HepG2 (cell line): ENCODE data around the gene ZFP36L2. TPM values are rescaled to one million over a fixed set of nuclear protein-coding genes. Genes with fewer than 3 reads are reported as not detected.

Experiments used
- ELF1 ChIP-seq: sonication (generic); formaldehyde crosslinking; IDR thresholded peaks from 2 replicates; pipeline ENCODE4 v1.4.0; 2020; ENCODE audit warnings: missing genetic modification reagents
- MED1 ChIP-seq: sonication (generic); formaldehyde crosslinking; IDR thresholded peaks from 2 replicates; pipeline ENCODE4 v1.4.0; 2020; ENCODE audit warnings: missing genetic modification reagents
- polyA plus RNA-seq, 8 experiments: library from polyadenylated mRNA; depleted of rRNA in 3 of 8; stranded (reverse) in 7 of 8; unstranded in 1 of 8; fragments of >200 nt; fragmentation: Illumina TruSeq in 4 of 8; extraction: Trizol in 4 of 8; gene quantifications; 2 replicates each; pipeline versions ENCODE4 v1.2.1 to v1.2.3, GENCODE V29; 2011 to 2016; ENCODE audit warnings: low read depth in 4 of 8, missing spikeins in 1 of 8, mixed read lengths in 1 of 8; ENCODE audit not compliant: insufficient read depth in 1 of 8
- total RNA-seq, 5 experiments: library from RNA; depleted of rRNA; stranded (reverse); fragments of >200 nt; fragmentation: Illumina TruSeq; extraction: Trizol; gene quantifications; 2 replicates each; pipeline ENCODE4 v1.2.3, GENCODE V29; 2016; ENCODE audit warnings: low read depth in 1 of 5
- TF ChIP-seq, protein P1 (sequence below): sonication (generic); formaldehyde crosslinking; IDR thresholded peaks from 2 replicates; pipeline ENCODE4 v1.4.0; 2020; ENCODE audit warnings: mild to moderate bottlenecking, low read depth, missing genetic modification reagents
- TF ChIP-seq, protein P2 (sequence below): sonication (generic); formaldehyde crosslinking; IDR thresholded peaks from 2 replicates; pipeline ENCODE4 v1.4.0; 2020; ENCODE audit warnings: mild to moderate bottlenecking, missing genetic modification reagents
- TF ChIP-seq, protein P3 (sequence below): sonication (generic); formaldehyde crosslinking; IDR thresholded peaks from 2 replicates; pipeline ENCODE4 v1.5.0; 2020; ENCODE audit warnings: mild to moderate bottlenecking, missing genetic modification reagents, borderline replicate concordance
- TF ChIP-seq, protein P4 (sequence below): sonication (generic); formaldehyde crosslinking; IDR thresholded peaks from 2 replicates; pipeline ENCODE4 v1.8.1; 2022; ENCODE audit warnings: low read depth, mild to moderate bottlenecking, missing genetic modification reagents
- TF ChIP-seq, protein P5 (sequence below): IDR thresholded peaks from 2 replicates; pipeline ENCODE4 v1.4.0; 2020; ENCODE audit warnings: mild to moderate bottlenecking, missing genetic modification reagents

The ZFP36L2 gene
- total and polyA plus RNA-seq, 2 of the 13 experiments (the other 11 are each of a cell fraction or from before 2014, with no cell fraction given) = 11.2 to 21.8 TPM

DNA sequence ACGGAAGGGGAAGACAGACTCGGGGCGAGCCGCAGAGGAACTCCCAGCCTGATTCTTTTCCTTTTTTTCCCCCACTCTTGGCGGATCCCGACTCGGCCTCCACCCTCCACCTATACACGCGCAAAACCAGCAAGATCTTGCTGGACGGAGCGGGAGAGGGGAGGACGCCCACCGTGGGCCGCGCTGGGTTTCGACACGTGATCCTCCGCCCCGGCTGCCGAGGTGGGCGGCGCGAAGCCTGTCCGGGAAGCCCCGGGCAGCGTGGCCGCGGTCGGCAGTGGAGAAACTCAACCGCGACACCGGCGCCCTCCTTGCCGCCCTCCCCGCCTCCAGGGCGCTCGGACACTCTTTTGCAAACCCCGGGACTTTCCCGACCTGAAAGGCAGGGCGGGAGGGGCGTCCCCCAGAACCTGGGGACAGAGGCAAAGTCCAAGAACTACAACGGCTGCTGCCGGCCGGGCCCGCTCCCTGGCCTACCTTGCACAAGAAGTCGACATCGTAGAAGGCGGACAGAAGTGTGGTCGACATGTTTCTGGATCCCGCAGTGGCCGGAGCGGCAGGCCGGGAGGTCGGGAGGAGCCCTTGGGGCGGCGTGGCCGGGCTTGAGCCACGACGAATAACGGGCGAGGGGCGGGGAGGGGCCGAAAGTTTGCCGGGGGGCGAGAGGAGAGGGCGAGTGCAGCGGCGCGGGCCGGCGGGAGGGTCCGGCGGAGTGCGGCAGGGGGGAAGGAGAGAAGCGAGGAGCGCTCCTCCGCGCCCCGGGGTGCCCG is 433 bp downstream of the ZFP36L2 start (continued):
- TF ChIP-seq, protein P1, sequence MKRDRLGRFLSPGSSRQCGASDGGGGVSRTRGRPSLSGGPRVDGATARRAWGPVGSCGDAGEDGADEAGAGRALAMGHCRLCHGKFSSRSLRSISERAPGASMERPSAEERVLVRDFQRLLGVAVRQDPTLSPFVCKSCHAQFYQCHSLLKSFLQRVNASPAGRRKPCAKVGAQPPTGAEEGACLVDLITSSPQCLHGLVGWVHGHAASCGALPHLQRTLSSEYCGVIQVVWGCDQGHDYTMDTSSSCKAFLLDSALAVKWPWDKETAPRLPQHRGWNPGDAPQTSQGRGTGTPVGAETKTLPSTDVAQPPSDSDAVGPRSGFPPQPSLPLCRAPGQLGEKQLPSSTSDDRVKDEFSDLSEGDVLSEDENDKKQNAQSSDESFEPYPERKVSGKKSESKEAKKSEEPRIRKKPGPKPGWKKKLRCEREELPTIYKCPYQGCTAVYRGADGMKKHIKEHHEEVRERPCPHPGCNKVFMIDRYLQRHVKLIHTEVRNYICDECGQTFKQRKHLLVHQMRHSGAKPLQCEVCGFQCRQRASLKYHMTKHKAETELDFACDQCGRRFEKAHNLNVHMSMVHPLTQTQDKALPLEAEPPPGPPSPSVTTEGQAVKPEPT = peak; percentile 70; the same call in 1 of the 2 replicates
- TF ChIP-seq, protein P2, sequence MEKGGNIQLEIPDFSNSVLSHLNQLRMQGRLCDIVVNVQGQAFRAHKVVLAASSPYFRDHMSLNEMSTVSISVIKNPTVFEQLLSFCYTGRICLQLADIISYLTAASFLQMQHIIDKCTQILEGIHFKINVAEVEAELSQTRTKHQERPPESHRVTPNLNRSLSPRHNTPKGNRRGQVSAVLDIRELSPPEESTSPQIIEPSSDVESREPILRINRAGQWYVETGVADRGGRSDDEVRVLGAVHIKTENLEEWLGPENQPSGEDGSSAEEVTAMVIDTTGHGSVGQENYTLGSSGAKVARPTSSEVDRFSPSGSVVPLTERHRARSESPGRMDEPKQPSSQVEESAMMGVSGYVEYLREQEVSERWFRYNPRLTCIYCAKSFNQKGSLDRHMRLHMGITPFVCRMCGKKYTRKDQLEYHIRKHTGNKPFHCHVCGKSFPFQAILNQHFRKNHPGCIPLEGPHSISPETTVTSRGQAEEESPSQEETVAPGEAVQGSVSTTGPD (CRISPR knock-in tag) = no peak
- TF ChIP-seq ELF1 (CRISPR knock-in tag) = no peak; the same call in 1 of the 2 replicates
- TF ChIP-seq MED1 (CRISPR knock-in tag) = peak; percentile 12
- TF ChIP-seq, protein P3, sequence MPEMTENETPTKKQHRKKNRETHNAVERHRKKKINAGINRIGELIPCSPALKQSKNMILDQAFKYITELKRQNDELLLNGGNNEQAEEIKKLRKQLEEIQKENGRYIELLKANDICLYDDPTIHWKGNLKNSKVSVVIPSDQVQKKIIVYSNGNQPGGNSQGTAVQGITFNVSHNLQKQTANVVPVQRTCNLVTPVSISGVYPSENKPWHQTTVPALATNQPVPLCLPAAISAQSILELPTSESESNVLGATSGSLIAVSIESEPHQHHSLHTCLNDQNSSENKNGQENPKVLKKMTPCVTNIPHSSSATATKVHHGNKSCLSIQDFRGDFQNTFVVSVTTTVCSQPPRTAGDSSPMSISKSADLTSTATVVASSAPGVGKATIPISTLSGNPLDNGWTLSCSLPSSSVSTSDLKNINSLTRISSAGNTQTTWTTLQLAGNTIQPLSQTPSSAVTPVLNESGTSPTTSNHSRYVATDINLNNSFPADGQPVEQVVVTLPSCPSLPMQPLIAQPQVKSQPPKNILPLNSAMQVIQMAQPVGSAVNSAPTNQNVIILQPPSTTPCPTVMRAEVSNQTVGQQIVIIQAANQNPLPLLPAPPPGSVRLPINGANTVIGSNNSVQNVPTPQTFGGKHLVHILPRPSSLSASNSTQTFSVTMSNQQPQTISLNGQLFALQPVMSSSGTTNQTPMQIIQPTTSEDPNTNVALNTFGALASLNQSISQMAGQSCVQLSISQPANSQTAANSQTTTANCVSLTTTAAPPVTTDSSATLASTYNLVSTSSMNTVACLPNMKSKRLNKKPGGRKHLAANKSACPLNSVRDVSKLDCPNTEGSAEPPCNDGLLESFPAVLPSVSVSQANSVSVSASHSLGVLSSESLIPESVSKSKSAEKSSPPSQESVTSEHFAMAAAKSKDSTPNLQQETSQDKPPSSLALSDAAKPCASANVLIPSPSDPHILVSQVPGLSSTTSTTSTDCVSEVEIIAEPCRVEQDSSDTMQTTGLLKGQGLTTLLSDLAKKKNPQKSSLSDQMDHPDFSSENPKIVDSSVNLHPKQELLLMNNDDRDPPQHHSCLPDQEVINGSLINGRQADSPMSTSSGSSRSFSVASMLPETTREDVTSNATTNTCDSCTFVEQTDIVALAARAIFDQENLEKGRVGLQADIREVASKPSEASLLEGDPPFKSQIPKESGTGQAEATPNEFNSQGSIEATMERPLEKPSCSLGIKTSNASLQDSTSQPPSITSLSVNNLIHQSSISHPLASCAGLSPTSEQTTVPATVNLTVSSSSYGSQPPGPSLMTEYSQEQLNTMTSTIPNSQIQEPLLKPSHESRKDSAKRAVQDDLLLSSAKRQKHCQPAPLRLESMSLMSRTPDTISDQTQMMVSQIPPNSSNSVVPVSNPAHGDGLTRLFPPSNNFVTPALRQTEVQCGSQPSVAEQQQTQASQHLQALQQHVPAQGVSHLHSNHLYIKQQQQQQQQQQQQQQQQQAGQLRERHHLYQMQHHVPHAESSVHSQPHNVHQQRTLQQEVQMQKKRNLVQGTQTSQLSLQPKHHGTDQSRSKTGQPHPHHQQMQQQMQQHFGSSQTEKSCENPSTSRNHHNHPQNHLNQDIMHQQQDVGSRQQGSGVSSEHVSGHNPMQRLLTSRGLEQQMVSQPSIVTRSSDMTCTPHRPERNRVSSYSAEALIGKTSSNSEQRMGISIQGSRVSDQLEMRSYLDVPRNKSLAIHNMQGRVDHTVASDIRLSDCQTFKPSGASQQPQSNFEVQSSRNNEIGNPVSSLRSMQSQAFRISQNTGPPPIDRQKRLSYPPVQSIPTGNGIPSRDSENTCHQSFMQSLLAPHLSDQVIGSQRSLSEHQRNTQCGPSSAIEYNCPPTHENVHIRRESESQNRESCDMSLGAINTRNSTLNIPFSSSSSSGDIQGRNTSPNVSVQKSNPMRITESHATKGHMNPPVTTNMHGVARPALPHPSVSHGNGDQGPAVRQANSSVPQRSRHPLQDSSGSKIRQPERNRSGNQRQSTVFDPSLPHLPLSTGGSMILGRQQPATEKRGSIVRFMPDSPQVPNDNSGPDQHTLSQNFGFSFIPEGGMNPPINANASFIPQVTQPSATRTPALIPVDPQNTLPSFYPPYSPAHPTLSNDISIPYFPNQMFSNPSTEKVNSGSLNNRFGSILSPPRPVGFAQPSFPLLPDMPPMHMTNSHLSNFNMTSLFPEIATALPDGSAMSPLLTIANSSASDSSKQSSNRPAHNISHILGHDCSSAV = no peak
- TF ChIP-seq, protein P4, sequence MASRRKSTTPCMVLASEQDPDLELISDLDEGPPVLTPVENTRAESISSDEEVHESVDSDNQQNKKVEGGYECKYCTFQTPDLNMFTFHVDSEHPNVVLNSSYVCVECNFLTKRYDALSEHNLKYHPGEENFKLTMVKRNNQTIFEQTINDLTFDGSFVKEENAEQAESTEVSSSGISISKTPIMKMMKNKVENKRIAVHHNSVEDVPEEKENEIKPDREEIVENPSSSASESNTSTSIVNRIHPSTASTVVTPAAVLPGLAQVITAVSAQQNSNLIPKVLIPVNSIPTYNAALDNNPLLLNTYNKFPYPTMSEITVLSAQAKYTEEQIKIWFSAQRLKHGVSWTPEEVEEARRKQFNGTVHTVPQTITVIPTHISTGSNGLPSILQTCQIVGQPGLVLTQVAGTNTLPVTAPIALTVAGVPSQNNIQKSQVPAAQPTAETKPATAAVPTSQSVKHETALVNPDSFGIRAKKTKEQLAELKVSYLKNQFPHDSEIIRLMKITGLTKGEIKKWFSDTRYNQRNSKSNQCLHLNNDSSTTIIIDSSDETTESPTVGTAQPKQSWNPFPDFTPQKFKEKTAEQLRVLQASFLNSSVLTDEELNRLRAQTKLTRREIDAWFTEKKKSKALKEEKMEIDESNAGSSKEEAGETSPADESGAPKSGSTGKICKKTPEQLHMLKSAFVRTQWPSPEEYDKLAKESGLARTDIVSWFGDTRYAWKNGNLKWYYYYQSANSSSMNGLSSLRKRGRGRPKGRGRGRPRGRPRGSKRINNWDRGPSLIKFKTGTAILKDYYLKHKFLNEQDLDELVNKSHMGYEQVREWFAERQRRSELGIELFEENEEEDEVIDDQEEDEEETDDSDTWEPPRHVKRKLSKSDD = peak; percentile 24
- TF ChIP-seq, protein P5, sequence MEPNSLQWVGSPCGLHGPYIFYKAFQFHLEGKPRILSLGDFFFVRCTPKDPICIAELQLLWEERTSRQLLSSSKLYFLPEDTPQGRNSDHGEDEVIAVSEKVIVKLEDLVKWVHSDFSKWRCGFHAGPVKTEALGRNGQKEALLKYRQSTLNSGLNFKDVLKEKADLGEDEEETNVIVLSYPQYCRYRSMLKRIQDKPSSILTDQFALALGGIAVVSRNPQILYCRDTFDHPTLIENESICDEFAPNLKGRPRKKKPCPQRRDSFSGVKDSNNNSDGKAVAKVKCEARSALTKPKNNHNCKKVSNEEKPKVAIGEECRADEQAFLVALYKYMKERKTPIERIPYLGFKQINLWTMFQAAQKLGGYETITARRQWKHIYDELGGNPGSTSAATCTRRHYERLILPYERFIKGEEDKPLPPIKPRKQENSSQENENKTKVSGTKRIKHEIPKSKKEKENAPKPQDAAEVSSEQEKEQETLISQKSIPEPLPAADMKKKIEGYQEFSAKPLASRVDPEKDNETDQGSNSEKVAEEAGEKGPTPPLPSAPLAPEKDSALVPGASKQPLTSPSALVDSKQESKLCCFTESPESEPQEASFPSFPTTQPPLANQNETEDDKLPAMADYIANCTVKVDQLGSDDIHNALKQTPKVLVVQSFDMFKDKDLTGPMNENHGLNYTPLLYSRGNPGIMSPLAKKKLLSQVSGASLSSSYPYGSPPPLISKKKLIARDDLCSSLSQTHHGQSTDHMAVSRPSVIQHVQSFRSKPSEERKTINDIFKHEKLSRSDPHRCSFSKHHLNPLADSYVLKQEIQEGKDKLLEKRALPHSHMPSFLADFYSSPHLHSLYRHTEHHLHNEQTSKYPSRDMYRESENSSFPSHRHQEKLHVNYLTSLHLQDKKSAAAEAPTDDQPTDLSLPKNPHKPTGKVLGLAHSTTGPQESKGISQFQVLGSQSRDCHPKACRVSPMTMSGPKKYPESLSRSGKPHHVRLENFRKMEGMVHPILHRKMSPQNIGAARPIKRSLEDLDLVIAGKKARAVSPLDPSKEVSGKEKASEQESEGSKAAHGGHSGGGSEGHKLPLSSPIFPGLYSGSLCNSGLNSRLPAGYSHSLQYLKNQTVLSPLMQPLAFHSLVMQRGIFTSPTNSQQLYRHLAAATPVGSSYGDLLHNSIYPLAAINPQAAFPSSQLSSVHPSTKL (CRISPR knock-in tag) = no peak; the same call in 1 of the 2 replicates
